ENCODE results near the gene SLC26A6.

Gene SLC26A6

GRCh38 chr3:48599509-48600285 lies 35.6 kb downstream of the SLC26A6 start:
- no peaks in the 10 kb centered on the region for H3K27me3 Mint-ChIP-seq
- no peak overlapping the region for H3K27ac Mint-ChIP-seq
- peaks cover 7% of the 10 kb centered on the region for H3K36me3 Mint-ChIP-seq
- H3K4me3 Mint-ChIP-seq = no peak overlapping the region
- no peaks in the 10 kb centered on the region for H3K9me3 Mint-ChIP-seq
- no peaks in the 10 kb centered on the region for H3K4me1 Mint-ChIP-seq

GRCh38 chr3:48599077-48599501 lies 36.2 kb downstream of the SLC26A6 start:
- H3K9me3 Mint-ChIP-seq = no peaks in the 10 kb centered on the region
- no peaks in the 10 kb centered on the region for H3K4me1 Mint-ChIP-seq
- peaks cover 2% of the 10 kb centered on the region for H3K27me3 Mint-ChIP-seq
- no peak overlapping the region for H3K27ac Mint-ChIP-seq
- H3K4me3 Mint-ChIP-seq = no peak overlapping the region
- peaks cover 6% of the 10 kb centered on the region for H3K36me3 Mint-ChIP-seq

- Mint-ChIP-seq H3K36me3 (peaks cover 6% of the 10 kb centered on the region), H3K27me3 (peaks cover 2% of the 10 kb centered on the region), H3K4me1 (no peaks in the 10 kb centered on the region), H3K9me3 (no peaks in the 10 kb centered on the region), H3K4me3 (no peak overlapping the region), H3K27ac (no peak overlapping the region)
These were observed 36.8 kb downstream of the SLC26A6 start for GRCh38 chr3:48598323-48599076.

- Mint-ChIP-seq H3K27ac (peak overlapping the region; percentile 41), H3K9me3 (no peaks in the 10 kb centered on the region), H3K27me3 (peaks cover 4% of the 10 kb centered on the region), H3K36me3 (peaks cover 2% of the 10 kb centered on the region), H3K4me3 (no peak overlapping the region), H3K4me1 (no peaks in the 10 kb centered on the region)
These were observed 37.9 kb downstream of the SLC26A6 start for GRCh38 chr3:48597408-48597800.

- Mint-ChIP-seq H3K4me1 (no peaks in the 10 kb centered on the region), H3K9me3 (no peaks in the 10 kb centered on the region), H3K27me3 (peaks cover 4% of the 10 kb centered on the region), H3K36me3 (no peaks in the 10 kb centered on the region), H3K27ac (no peak overlapping the region), H3K4me3 (no peak overlapping the region)
These were observed 38.4 kb downstream of the SLC26A6 start for GRCh38 chr3:48596676-48597407.

GRCh38 chr3:48596157-48596556 lies 39.1 kb downstream of the SLC26A6 start:
- Mint-ChIP-seq H3K4me3 (no peak overlapping the region), H3K4me1 (no peaks in the 10 kb centered on the region), H3K27ac (no peak overlapping the region), H3K27me3 (peaks cover 4% of the 10 kb centered on the region), H3K9me3 (no peaks in the 10 kb centered on the region), H3K36me3 (no peaks in the 10 kb centered on the region)

GRCh38 chr3:48595526-48596121 lies 39.6 kb downstream of the SLC26A6 start:
- Mint-ChIP-seq H3K4me3 (no peak overlapping the region), H3K9me3 (no peaks in the 10 kb centered on the region), H3K27ac (no peak overlapping the region), H3K27me3 (peaks cover 7% of the 10 kb centered on the region), H3K4me1 (no peaks in the 10 kb centered on the region), H3K36me3 (no peaks in the 10 kb centered on the region)

- Mint-ChIP-seq H3K9me3 (no peaks in the 10 kb centered on the region), H3K27ac (no peak within 1 kb of the TSS), H3K4me3 (peak within 1 kb of the TSS; percentile 11), H3K36me3 (no peaks in the 10 kb centered on the region), H3K27me3 (peaks cover 7% of the 10 kb centered on the region), H3K4me1 (no peaks in the 10 kb centered on the region)
These were observed 40.2 kb downstream of the SLC26A6 start, which contains the start of gene COL7A1 for GRCh38 chr3:48595075-48595525. Gene COL7A1 (minus strand): TSS chr3:48595329. CDS start chr3:48595159, 170 bp downstream.

GRCh38 chr3:48594417-48595049 lies 40.7 kb downstream of the SLC26A6 start:
- peaks cover 7% of the 10 kb centered on the region for H3K27me3 Mint-ChIP-seq
- peak overlapping the region; percentile 11 for H3K4me3 Mint-ChIP-seq
- H3K4me1 Mint-ChIP-seq = no peaks in the 10 kb centered on the region
- no peaks in the 10 kb centered on the region for H3K36me3 Mint-ChIP-seq
- H3K27ac Mint-ChIP-seq = no peak overlapping the region
- H3K9me3 Mint-ChIP-seq = no peaks in the 10 kb centered on the region

GRCh38 chr3:48593337-48593736 lies 41.9 kb downstream of the SLC26A6 start:
- H3K4me1 Mint-ChIP-seq = no peaks in the 10 kb centered on the region
- no peaks in the 10 kb centered on the region for H3K36me3 Mint-ChIP-seq
- no peaks in the 10 kb centered on the region for H3K9me3 Mint-ChIP-seq
- no peak overlapping the region for H3K27ac Mint-ChIP-seq
- H3K4me3 Mint-ChIP-seq = no peak overlapping the region
- H3K27me3 Mint-ChIP-seq = peaks cover 12% of the 10 kb centered on the region

- no peak overlapping the region for H3K27ac Mint-ChIP-seq
- H3K4me1 Mint-ChIP-seq = no peaks in the 10 kb centered on the region
- H3K27me3 Mint-ChIP-seq = peaks cover 15% of the 10 kb centered on the region
- H3K36me3 Mint-ChIP-seq = no peaks in the 10 kb centered on the region
- no peak overlapping the region for H3K4me3 Mint-ChIP-seq
- no peaks in the 10 kb centered on the region for H3K9me3 Mint-ChIP-seq
These were observed 42.7 kb downstream of the SLC26A6 start for GRCh38 chr3:48592519-48593087.

- H3K4me1 Mint-ChIP-seq = no peaks in the 10 kb centered on the region
- peaks cover 17% of the 10 kb centered on the region for H3K27me3 Mint-ChIP-seq
- H3K9me3 Mint-ChIP-seq = no peaks in the 10 kb centered on the region
- no peak overlapping the region for H3K4me3 Mint-ChIP-seq
- H3K27ac Mint-ChIP-seq = no peak overlapping the region
- no peaks in the 10 kb centered on the region for H3K36me3 Mint-ChIP-seq
These were observed 43.3 kb downstream of the SLC26A6 start for GRCh38 chr3:48591886-48592518.

- Mint-ChIP-seq H3K27ac (no peak overlapping the region), H3K4me1 (no peaks in the 10 kb centered on the region), H3K9me3 (no peaks in the 10 kb centered on the region), H3K27me3 (peaks cover 17% of the 10 kb centered on the region), H3K4me3 (no peak overlapping the region), H3K36me3 (no peaks in the 10 kb centered on the region)
These were observed 43.8 kb downstream of the SLC26A6 start for GRCh38 chr3:48591436-48591835.

- H3K4me3 Mint-ChIP-seq = no peak overlapping the region
- no peaks in the 10 kb centered on the region for H3K36me3 Mint-ChIP-seq
- H3K4me1 Mint-ChIP-seq = no peaks in the 10 kb centered on the region
- H3K27me3 Mint-ChIP-seq = peaks cover 14% of the 10 kb centered on the region
- H3K9me3 Mint-ChIP-seq = no peaks in the 10 kb centered on the region
- H3K27ac Mint-ChIP-seq = peak overlapping the region; percentile 59
These were observed 47.0 kb downstream of the SLC26A6 start for GRCh38 chr3:48588230-48588629.
